ENCODE results near the gene HK3. TPM values are rescaled to one million over a fixed set of nuclear protein-coding genes. Genes with fewer than 3 reads are reported as not detected.

HK3 gene
- total RNA-seq, 1 donor from 2014 or later: 4.2 TPM

DNA sequence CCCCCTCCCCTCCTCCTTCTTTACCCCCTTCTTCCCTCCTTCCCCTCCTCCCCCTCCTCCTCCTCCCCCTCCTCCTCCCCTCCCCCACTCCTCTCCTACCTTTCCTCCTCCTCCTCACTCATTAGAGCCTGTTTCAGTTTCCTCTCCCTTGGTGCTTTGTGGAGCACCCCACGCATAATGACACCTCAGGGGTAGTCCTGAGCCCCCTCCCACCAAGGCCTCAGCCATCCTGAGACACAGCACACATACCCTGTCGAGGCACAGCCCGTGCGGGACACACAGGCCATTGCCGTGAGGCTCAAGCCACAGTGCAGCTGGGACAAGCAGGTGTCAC is 35.4 kb downstream of the HK3 start:
- peaks cover 61 to 70% (median 69%) of the 10 kb centered on the region in 3 donors for H3K27me3 ChIP-seq (ENCODE audit: control insufficient read depth in 3 of 3, insufficient read depth in 3 of 3, low read length in 3 of 3)
- H3K4me3 ChIP-seq (ENCODE audit: low read length in 3 of 3): no peak overlapping the region
- H3K27ac ChIP-seq (ENCODE audit: low read depth, low read length): no peak overlapping the region
- no peaks in the 10 kb centered on the region for H3K9me3 ChIP-seq (ENCODE audit: control insufficient read depth in 3 of 3, low read length in 3 of 3)
- no peaks in the 10 kb centered on the region for H3K4me1 ChIP-seq (ENCODE audit: control insufficient read depth in 3 of 3, insufficient read depth in 3 of 3, low read length in 3 of 3)
- no peak overlapping the region for H3K9ac ChIP-seq (ENCODE audit: low read depth in 1 of 3, low read length in 3 of 3)
- H3K36me3 ChIP-seq (ENCODE audit: control insufficient read depth in 3 of 3, insufficient read depth in 3 of 3, low read length in 3 of 3): no peaks in the 10 kb centered on the region

DNA sequence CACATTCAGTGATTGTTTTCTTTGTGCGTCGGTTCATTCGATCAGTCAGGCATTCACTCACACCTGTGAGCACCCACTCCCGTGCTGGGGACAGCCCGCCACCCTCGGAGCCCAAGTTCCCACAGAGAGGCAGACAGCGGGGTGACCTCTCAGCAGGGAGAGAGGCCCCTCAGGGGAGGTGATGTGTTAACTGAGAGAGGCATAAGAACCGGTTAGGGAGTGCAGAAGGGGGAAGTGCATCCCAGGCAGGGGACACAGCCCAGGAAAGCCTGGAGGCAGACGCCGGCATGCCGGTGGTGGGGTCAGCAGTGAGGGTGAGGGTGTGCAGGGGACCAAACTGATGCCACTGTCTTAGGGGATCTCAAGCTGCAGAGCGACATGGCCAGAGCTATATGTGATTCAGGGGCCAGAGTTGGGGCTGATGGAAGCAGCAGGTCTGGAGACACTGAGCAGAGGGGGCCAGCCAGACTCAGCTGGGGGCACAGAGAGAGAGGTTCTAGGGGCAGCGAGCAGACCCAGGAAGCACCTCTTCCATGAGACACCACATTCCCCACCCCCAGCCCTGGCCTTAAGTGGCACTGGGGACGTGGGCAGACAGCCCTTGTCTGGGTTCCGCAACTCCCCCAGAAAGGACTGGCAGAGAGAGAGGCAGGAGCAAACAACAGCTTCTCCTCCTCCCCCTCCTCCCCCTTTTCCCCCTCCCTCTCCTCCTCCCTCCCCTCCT is 35.9 kb downstream of the HK3 start:
- Histone ChIP-seq H3K4me1 (ENCODE audit: control insufficient read depth in 3 of 3, insufficient read depth in 3 of 3, low read length in 3 of 3) (no peaks in the 10 kb centered on the region), H3K9ac (ENCODE audit: low read depth in 1 of 3, low read length in 3 of 3) (no peak overlapping the region), H3K27me3 (ENCODE audit: control insufficient read depth in 3 of 3, insufficient read depth in 3 of 3, low read length in 3 of 3) (peaks cover 56 to 67% (median 64%) of the 10 kb centered on the region in 3 donors), H3K9me3 (ENCODE audit: control insufficient read depth in 3 of 3, low read length in 3 of 3) (no peaks in the 10 kb centered on the region), H3K36me3 (ENCODE audit: control insufficient read depth in 3 of 3, insufficient read depth in 3 of 3, low read length in 3 of 3) (no peaks in the 10 kb centered on the region), H3K4me3 (ENCODE audit: low read length in 3 of 3) (no peak overlapping the region), H3K27ac (ENCODE audit: low read depth, low read length) (no peak overlapping the region)

DNA sequence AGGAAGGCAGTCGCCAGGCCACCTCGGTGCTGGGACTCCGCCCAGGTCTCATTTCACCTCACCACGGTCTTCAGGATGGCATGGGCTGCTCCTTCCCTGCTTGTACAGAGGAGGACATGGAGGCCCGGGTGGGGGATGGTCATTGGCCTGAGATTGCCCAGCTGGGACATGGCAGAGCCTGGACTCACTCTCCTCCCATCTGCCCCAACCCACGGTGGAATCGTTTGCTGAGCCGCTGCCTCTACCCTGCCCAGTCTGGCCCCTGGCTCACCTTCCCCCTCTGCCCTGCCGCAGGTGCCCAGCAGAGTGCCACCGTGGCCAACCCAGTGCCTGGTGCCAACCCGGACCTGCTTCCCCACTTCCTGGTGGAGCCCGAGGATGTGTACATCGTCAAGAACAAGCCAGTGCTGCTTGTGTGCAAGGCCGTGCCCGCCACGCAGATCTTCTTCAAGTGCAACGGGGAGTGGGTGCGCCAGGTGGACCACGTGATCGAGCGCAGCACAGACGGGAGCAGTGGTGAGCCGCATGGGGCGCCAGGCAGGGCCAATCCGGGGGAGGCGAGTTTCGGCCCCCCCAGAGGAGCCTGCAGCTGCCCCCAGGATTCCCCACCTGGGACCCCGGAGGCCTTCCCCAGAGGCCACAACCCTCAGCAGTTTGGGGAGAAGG is 36.7 kb downstream of the HK3 start:
- Histone ChIP-seq H3K27me3 (ENCODE audit: control insufficient read depth in 3 of 3, insufficient read depth in 3 of 3, low read length in 3 of 3) (peaks cover 53 to 67% (median 59%) of the 10 kb centered on the region in 3 donors), H3K36me3 (ENCODE audit: control insufficient read depth in 3 of 3, insufficient read depth in 3 of 3, low read length in 3 of 3) (no peaks in the 10 kb centered on the region), H3K4me1 (ENCODE audit: control insufficient read depth in 3 of 3, insufficient read depth in 3 of 3, low read length in 3 of 3) (no peaks in the 10 kb centered on the region), H3K4me3 (ENCODE audit: low read length in 3 of 3) (no peak overlapping the region), H3K9me3 (ENCODE audit: control insufficient read depth in 3 of 3, low read length in 3 of 3) (no peaks in the 10 kb centered on the region), H3K9ac (ENCODE audit: low read depth in 1 of 3, low read length in 3 of 3) (no peak overlapping the region), H3K27ac (ENCODE audit: low read depth, low read length) (no peak overlapping the region)

DNA sequence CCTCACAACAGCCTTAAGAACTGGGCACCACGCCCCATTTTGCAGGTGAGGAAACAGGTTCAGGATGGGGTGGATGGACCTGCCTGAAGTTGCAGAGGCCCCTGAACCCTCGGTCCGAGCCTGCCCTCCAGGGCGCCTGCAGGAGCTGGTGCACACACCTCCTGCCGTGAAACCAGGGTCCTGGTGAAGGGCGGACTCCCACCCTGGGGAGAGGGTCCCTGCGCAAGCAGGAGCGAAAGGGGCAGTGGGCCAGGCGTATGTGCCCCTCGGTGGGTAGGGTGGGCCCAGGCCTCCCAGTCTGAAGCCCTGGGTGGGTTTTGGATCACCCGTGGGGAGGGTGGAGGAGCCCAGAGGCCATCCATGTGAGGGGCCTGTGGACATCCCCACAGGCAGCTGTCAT is 37.9 kb downstream of the HK3 start:
- H3K36me3 ChIP-seq (ENCODE audit: control insufficient read depth in 3 of 3, insufficient read depth in 3 of 3, low read length in 3 of 3): no peaks in the 10 kb centered on the region

GRCh38 chr5:176860381-176860780 is 38.8 kb downstream of the HK3 start:
- Histone ChIP-seq H3K4me1 (ENCODE audit: control insufficient read depth in 3 of 3, insufficient read depth in 3 of 3, low read length in 3 of 3) (no peaks in the 10 kb centered on the region), H3K4me3 (ENCODE audit: low read length in 3 of 3) (no peak overlapping the region), H3K9ac (ENCODE audit: low read depth in 1 of 3, low read length in 3 of 3) (no peak overlapping the region), H3K27ac (ENCODE audit: low read depth, low read length) (no peak overlapping the region), H3K36me3 (ENCODE audit: control insufficient read depth in 3 of 3, insufficient read depth in 3 of 3, low read length in 3 of 3) (no peaks in the 10 kb centered on the region), H3K27me3 (ENCODE audit: control insufficient read depth in 3 of 3, insufficient read depth in 3 of 3, low read length in 3 of 3) (peaks cover 42 to 67% (median 53%) of the 10 kb centered on the region in 3 donors), H3K9me3 (ENCODE audit: control insufficient read depth in 3 of 3, low read length in 3 of 3) (no peaks in the 10 kb centered on the region)

More for the DNA sequence above, 37.9 kb downstream of the HK3 start:
- Histone ChIP-seq H3K27me3 (ENCODE audit: control insufficient read depth in 3 of 3, insufficient read depth in 3 of 3, low read length in 3 of 3) (peaks cover 50 to 67% (median 60%) of the 10 kb centered on the region in 3 donors), H3K9me3 (ENCODE audit: control insufficient read depth in 3 of 3, low read length in 3 of 3) (no peaks in the 10 kb centered on the region), H3K4me1 (ENCODE audit: control insufficient read depth in 3 of 3, insufficient read depth in 3 of 3, low read length in 3 of 3) (no peaks in the 10 kb centered on the region), H3K27ac (ENCODE audit: low read depth, low read length) (no peak overlapping the region), H3K4me3 (ENCODE audit: low read length in 3 of 3) (no peak overlapping the region), H3K9ac (ENCODE audit: low read depth in 1 of 3, low read length in 3 of 3) (no peak overlapping the region)

GRCh38 chr5:176859916-176860315 is 39.2 kb downstream of the HK3 start:
- Histone ChIP-seq H3K9ac (ENCODE audit: low read depth in 1 of 3, low read length in 3 of 3) (no peak overlapping the region), H3K9me3 (ENCODE audit: control insufficient read depth in 3 of 3, low read length in 3 of 3) (no peaks in the 10 kb centered on the region), H3K27me3 (ENCODE audit: control insufficient read depth in 3 of 3, insufficient read depth in 3 of 3, low read length in 3 of 3) (peaks cover 41 to 68% (median 52%) of the 10 kb centered on the region in 3 donors), H3K36me3 (ENCODE audit: control insufficient read depth in 3 of 3, insufficient read depth in 3 of 3, low read length in 3 of 3) (no peaks in the 10 kb centered on the region), H3K27ac (ENCODE audit: low read depth, low read length) (no peak overlapping the region), H3K4me1 (ENCODE audit: control insufficient read depth in 3 of 3, insufficient read depth in 3 of 3, low read length in 3 of 3) (no peaks in the 10 kb centered on the region), H3K4me3 (ENCODE audit: low read length in 3 of 3) (no peak overlapping the region)

- H3K36me3 ChIP-seq (ENCODE audit: control insufficient read depth in 3 of 3, insufficient read depth in 3 of 3, low read length in 3 of 3): no peaks in the 10 kb centered on the region
- H3K4me1 ChIP-seq (ENCODE audit: control insufficient read depth in 3 of 3, insufficient read depth in 3 of 3, low read length in 3 of 3): no peaks in the 10 kb centered on the region
- H3K4me3 ChIP-seq (ENCODE audit: low read length in 3 of 3): no peak overlapping the region
- peaks cover 35 to 64% (median 47%) of the 10 kb centered on the region in 3 donors for H3K27me3 ChIP-seq (ENCODE audit: control insufficient read depth in 3 of 3, insufficient read depth in 3 of 3, low read length in 3 of 3)
- H3K27ac ChIP-seq (ENCODE audit: low read depth, low read length): no peak overlapping the region
- H3K9me3 ChIP-seq (ENCODE audit: control insufficient read depth in 3 of 3, low read length in 3 of 3): no peaks in the 10 kb centered on the region
- no peak overlapping the region for H3K9ac ChIP-seq (ENCODE audit: low read depth in 1 of 3, low read length in 3 of 3)
These were observed 41.3 kb downstream of the HK3 start for GRCh38 chr5:176857894-176858273.

DNA sequence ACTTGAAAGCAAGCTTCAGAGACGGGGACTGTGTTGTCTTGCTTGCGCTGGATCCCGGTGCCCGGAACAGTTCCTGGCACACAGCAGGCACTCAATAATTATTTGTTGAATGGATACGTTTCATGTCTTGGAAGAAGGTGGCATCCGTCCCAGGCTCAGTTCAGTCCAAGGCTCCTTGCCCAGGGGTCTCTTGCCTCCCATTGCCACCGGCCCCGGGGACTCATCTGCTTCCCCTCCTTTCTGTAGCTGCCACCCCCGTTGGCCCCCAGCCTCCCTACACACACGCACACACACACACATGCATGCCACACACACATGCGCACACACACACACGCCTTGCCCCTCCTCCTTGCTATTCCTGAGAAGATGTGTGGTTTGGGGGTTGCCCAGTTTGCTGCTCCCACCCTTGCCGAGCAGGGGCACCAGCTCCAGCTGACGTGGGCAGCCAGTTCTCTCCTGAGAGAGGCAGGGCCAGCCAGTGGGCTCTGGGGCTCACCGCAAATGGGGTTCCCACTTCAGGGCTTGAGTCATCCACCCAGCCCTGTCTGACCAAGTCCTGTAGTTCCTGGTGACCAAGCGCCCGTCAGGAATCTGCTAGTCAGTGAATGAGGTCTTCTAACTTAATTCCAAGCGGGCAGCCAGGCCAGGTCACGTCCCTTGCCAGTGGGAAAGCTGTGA is 41.8 kb downstream of the HK3 start:
- Histone ChIP-seq H3K4me3 (ENCODE audit: low read length in 3 of 3) (no peak overlapping the region), H3K27me3 (ENCODE audit: control insufficient read depth in 3 of 3, insufficient read depth in 3 of 3, low read length in 3 of 3) (peaks cover 35 to 62% (median 43%) of the 10 kb centered on the region in 3 donors), H3K36me3 (ENCODE audit: control insufficient read depth in 3 of 3, insufficient read depth in 3 of 3, low read length in 3 of 3) (no peaks in the 10 kb centered on the region), H3K4me1 (ENCODE audit: control insufficient read depth in 3 of 3, insufficient read depth in 3 of 3, low read length in 3 of 3) (no peaks in the 10 kb centered on the region), H3K9ac (ENCODE audit: low read depth in 1 of 3, low read length in 3 of 3) (no peak overlapping the region), H3K27ac (ENCODE audit: low read depth, low read length) (no peak overlapping the region), H3K9me3 (ENCODE audit: control insufficient read depth in 3 of 3, low read length in 3 of 3) (no peaks in the 10 kb centered on the region)

DNA sequence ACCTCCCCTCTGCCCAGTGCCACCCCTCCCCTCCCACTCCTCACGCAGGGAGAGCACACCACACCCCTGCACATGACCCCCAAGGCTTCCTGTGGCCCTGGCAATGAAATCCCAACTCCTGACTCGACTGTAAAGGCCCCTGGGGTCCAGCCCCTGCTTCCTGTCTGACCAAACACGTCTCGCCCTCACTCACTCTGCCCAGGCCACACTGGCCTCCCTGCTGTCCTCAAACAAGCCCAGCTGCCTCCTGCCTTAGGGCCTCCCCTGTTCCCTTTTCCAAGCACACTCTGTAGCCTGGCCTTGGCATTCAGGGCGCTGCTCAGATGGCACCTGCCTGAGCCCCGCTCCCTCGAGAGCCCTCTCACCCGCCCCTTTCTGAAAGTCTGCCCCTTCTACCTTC is 42.4 kb downstream of the HK3 start:
- Histone ChIP-seq H3K27me3 (ENCODE audit: control insufficient read depth in 3 of 3, insufficient read depth in 3 of 3, low read length in 3 of 3) (peaks cover 33 to 61% (median 43%) of the 10 kb centered on the region in 3 donors), H3K4me1 (ENCODE audit: control insufficient read depth in 3 of 3, insufficient read depth in 3 of 3, low read length in 3 of 3) (no peaks in the 10 kb centered on the region), H3K9ac (ENCODE audit: low read depth in 1 of 3, low read length in 3 of 3) (no peak overlapping the region), H3K9me3 (ENCODE audit: control insufficient read depth in 3 of 3, low read length in 3 of 3) (no peaks in the 10 kb centered on the region), H3K4me3 (ENCODE audit: low read length in 3 of 3) (no peak overlapping the region), H3K27ac (ENCODE audit: low read depth, low read length) (no peak overlapping the region), H3K36me3 (ENCODE audit: control insufficient read depth in 3 of 3, insufficient read depth in 3 of 3, low read length in 3 of 3) (no peaks in the 10 kb centered on the region)

- Histone ChIP-seq H3K9me3 (ENCODE audit: control insufficient read depth in 3 of 3, low read length in 3 of 3) (no peaks in the 10 kb centered on the region), H3K4me3 (ENCODE audit: low read length in 3 of 3) (no peak overlapping the region), H3K27ac (ENCODE audit: low read depth, low read length) (no peak overlapping the region), H3K27me3 (ENCODE audit: control insufficient read depth in 3 of 3, insufficient read depth in 3 of 3, low read length in 3 of 3) (peaks cover 24 to 58% (median 48%) of the 10 kb centered on the region in 3 donors), H3K9ac (ENCODE audit: low read depth in 1 of 3, low read length in 3 of 3) (no peak overlapping the region), H3K36me3 (ENCODE audit: control insufficient read depth in 3 of 3, insufficient read depth in 3 of 3, low read length in 3 of 3) (no peaks in the 10 kb centered on the region), H3K4me1 (ENCODE audit: control insufficient read depth in 3 of 3, insufficient read depth in 3 of 3, low read length in 3 of 3) (no peaks in the 10 kb centered on the region)
These were observed 43.5 kb downstream of the HK3 start for GRCh38 chr5:176855598-176855997.

All from skeletal muscle tissue (tissue), 4 donors.